Type B pancreatic cell (in vitro differentiated cells): ENCODE results near the gene GTSF1L. TPM values are rescaled to one million over a fixed set of nuclear protein-coding genes. Genes with fewer than 3 reads are reported as not detected.

ENCODE experiments used
- DNase-seq: peaks from one replicate; pipeline ENCODE4 v3.0.0; 2021; ENCODE audit warnings: mixed read lengths; ENCODE audit not compliant: unreplicated experiment; ENCODE audit errors: extremely low spot score
- H3K27ac Mint-ChIP-seq: 2 replicates; pipeline ENCODE4 v1.8.0; 2021; ENCODE audit warnings: mild to moderate bottlenecking, mixed read lengths
- H3K27me3 Mint-ChIP-seq: 2 replicates; pipeline ENCODE4 v1.8.0; 2021; ENCODE audit warnings: mixed read lengths
- H3K36me3 Mint-ChIP-seq: 2 replicates; pipeline ENCODE4 v1.8.0; 2021; ENCODE audit warnings: mixed read lengths
- H3K4me1 Mint-ChIP-seq: one replicate; pipeline ENCODE4 v1.8.0; 2021; ENCODE audit warnings: mixed read lengths; ENCODE audit not compliant: unreplicated experiment
- H3K4me3 Mint-ChIP-seq: 2 replicates; pipeline ENCODE4 v1.8.0; 2021; ENCODE audit warnings: mild to moderate bottlenecking, mixed read lengths
- H3K9me3 Mint-ChIP-seq: 2 replicates; pipeline ENCODE4 v1.8.0; 2021; ENCODE audit warnings: mixed read lengths
- CTCF ChIP-seq: fragments of 200-600 bp; sonication (generic); conservative IDR thresholded peaks from 2 replicates; pipeline ENCODE4 v1.5.0; 2021; ENCODE audit warnings: antibody characterized with exemption, mild to moderate bottlenecking
- total RNA-seq: library from RNA; stranded (reverse); gene quantifications from 2 replicates; pipeline ENCODE4 v1.2.1, GENCODE V29; 2021; ENCODE audit warnings: low replicate concordance

GTSF1L gene
- total RNA-seq, 1 donor from 2014 or later, result not detected

DNA sequence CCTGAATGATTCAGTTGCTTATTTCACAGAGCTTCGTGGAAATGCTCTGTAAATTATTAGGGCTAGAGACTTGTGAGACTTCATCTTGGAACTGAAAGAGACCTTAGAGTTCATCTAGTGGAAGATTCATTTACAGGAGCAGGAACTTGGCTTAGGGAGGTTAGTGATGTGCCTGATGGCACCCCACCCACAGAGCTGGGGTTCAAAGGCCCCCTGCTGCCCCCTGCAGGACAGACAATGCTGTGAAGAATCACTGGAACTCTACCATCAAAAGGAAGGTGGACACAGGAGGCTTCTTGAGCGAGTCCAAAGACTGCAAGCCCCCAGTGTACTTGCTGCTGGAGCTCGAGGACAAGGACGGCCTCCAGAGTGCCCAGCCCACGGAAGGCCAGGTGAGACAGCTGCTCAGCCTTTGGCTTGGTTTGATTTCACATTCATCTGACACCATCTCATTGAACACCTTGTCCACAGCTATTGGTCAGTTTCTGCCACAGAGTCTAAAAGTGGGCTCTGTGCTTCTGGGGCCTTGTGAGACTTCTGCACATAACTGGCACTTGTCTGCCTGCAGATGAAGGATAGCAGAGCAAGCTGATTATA lies 34.8 kb downstream of the GTSF1L start:
- Mint-ChIP-seq H3K4me1 (no peaks in the 10 kb centered on the region), H3K27ac (no peak overlapping the region), H3K9me3 (no peaks in the 10 kb centered on the region), H3K36me3 (peaks cover 3% of the 10 kb centered on the region), H3K27me3 (no peaks in the 10 kb centered on the region), H3K4me3 (no peak overlapping the region)
- peak; percentile 73 for TF ChIP-seq CTCF
- DNase-seq, result no peak

DNA sequence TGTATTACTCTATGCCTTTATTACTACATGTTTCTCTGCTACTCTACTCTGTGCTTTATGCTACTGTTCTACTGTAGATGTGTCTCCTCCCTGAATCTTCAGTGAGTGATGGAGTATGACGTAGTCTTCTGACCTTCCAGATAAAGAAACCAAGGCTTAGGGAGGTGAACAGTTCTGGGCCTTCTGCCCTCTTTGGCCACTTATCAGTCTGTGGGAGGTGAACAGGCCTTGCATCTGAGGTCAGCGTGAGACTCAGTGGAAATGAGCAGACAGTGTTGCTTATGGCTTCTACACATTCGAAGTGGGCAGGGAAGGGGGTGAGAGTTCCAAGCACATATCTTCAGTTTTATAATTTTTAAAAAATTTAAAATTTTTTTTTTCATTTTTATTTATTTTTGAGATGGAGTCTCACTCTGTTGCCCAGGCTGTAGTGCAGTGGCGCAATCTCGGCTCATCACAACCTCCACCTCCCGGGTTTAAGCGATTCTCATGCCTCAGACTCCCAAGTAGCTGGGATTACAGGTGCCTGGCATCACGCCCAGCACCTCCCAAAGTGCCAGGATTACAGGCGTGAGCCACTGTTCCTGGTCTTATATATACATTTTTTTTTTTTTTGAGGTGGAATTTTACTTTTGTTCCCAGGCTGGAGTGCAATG lies 35.7 kb downstream of the GTSF1L start:
- peaks cover 3% of the 10 kb centered on the region for H3K36me3 Mint-ChIP-seq
- H3K27me3 Mint-ChIP-seq, result no peaks in the 10 kb centered on the region
- no peak for TF ChIP-seq CTCF
- DNase-seq, result no peak
- no peaks in the 10 kb centered on the region for H3K9me3 Mint-ChIP-seq
- no peak overlapping the region for H3K27ac Mint-ChIP-seq
- H3K4me1 Mint-ChIP-seq, result no peaks in the 10 kb centered on the region
- no peak overlapping the region for H3K4me3 Mint-ChIP-seq

GRCh38 chr20:43689165-43689564 lies 37.6 kb downstream of the GTSF1L start:
- TF ChIP-seq CTCF, result no peak
- no peaks in the 10 kb centered on the region for H3K9me3 Mint-ChIP-seq
- H3K36me3 Mint-ChIP-seq, result no peaks in the 10 kb centered on the region
- H3K27ac Mint-ChIP-seq, result no peak overlapping the region
- H3K4me1 Mint-ChIP-seq, result no peaks in the 10 kb centered on the region
- no peak for DNase-seq
- H3K27me3 Mint-ChIP-seq, result no peaks in the 10 kb centered on the region
- no peak overlapping the region for H3K4me3 Mint-ChIP-seq

DNA sequence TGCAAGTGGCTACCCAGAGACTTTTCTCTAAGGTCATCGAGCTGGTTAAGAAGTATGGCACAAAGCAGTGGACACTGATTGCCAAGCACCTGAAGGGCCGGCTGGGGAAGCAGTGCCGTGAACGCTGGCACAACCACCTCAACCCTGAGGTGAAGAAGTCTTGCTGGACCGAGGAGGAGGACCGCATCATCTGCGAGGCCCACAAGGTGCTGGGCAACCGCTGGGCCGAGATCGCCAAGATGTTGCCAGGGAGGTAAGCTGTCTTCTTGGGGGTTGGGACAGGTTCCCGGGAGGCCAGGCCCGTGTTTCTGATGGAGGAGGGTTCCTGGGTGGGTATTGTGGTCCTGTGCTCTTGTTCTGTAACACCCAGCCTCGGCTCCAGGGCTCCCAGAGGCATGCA lies 40.0 kb downstream of the GTSF1L start:
- Mint-ChIP-seq H3K27me3 (no peaks in the 10 kb centered on the region), H3K27ac (no peak overlapping the region), H3K9me3 (no peaks in the 10 kb centered on the region), H3K4me3 (no peak overlapping the region), H3K4me1 (no peaks in the 10 kb centered on the region), H3K36me3 (no peaks in the 10 kb centered on the region)
- DNase-seq, result no peak
- no peak for TF ChIP-seq CTCF

GRCh38 chr20:43682446-43682845 lies 44.4 kb downstream of the GTSF1L start:
- Mint-ChIP-seq H3K4me1 (no peaks in the 10 kb centered on the region), H3K4me3 (no peak overlapping the region), H3K9me3 (no peaks in the 10 kb centered on the region), H3K27me3 (no peaks in the 10 kb centered on the region), H3K27ac (no peak overlapping the region), H3K36me3 (no peaks in the 10 kb centered on the region)
- TF ChIP-seq CTCF, result no peak
- no peak for DNase-seq
